Measurements from ENCODE around the gene NHEJ1. TPM values are rescaled to one million over a fixed set of nuclear protein-coding genes. Genes with fewer than 3 reads are reported as not detected.
A peak's percentile ranks its signal among the peaks of the same experiment; 100 is the strongest.

Gene NHEJ1
- total and polyA plus RNA-seq, 2 of the 13 experiments (the other 11 are each of a cell fraction or from before 2014, with no cell fraction given): 30.0 to 30.7 TPM

DNA sequence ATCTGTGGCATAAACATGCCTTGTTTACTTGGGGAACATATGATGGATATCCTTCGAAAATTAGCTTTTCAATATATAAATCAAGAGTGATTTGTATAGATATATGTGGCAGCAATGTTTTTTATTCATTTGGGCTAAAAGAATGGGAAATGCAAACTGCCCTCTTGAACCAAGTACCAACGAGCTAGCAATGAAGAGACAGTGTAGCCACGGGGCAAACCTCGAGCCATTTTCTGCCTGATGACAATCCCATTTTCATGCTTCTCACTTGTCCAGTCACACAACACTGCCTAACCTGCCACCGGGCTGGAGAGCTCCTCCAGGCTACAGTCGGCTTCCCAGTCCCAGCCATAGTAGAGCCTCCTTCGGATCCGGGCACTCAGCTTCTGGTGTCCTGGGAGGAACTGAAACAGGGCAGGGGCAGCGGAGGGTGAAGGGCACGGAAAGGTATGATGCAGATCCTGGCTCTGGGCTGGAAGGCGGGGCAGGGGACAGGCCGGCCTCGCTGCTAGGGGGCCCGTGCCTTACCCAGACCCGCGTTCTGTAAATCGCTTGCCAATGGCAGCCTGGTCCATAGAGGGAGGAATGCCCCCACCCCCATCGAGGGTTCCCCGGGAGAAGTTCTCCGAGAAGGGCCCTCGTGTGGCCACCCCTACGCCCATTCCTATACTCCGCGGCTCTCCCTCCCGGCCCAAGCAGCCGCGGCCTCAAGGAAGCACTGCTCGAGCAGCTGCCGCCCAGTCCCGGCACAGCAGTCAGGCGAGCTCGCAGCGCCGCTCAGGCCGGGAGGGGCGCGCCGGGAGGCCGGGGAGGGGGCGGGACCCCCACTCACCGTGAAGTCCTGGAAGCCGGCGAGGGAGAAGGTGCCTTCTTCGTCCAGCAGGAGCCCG is 15.6 kb upstream of the NHEJ1 start:
- ChIA-PET POLR2A (interaction anchor here (0.7 to 10.4 kb wide), 32 partner anchors 8 to 517 kb away, joined by 3 to 227 read pairs (median 9); partner anchors contain the start of genes ABCB6, ANKZF1, ATG9A and BCS1L), CTCF (ENCODE audit: low intra/inter-chr PET ratio, low total read pairs) (no interaction called here)
- H3K4me3 ChIP-seq (replicated peaks in 1 of 3; ENCODE audit: insufficient read depth in 1 of 3, low read depth in 2 of 3, low read length in 3 of 3): peak overlapping the region; percentile 62 to 79 (median 72)
- H2AFZ ChIP-seq (ENCODE audit: low read length): no peak overlapping the region
- H3K4me2 ChIP-seq (ENCODE audit: low read depth, low read length): peak overlapping the region; percentile 100
- H3K36me3 ChIP-seq (replicated peaks in 1 of 2; ENCODE audit: control insufficient read depth in 1 of 2, insufficient read depth in 2 of 2, low read length in 2 of 2): peaks cover 21 to 41% of the 10 kb centered on the region in 2 experiments
- H3K79me2 ChIP-seq (ENCODE audit: insufficient read depth, low read length): peaks cover 26% of the 10 kb centered on the region
- 4% methylated on average over 24 of the region's 45 CpGs for WGBS (ENCODE audit: low lambda C conversion rate)
- H3K27me3 ChIP-seq (ENCODE audit: control insufficient read depth in 1 of 2, insufficient read depth in 2 of 2, low read length in 2 of 2): no peaks in the 10 kb centered on the region; a peak in 1 of 5 replicates
- DNase-seq (ENCODE audit: low spot score): no peak
- no peak for FAIRE-seq
- H3K27ac ChIP-seq (ENCODE audit: extremely low read length, insufficient read depth, low read length): peak overlapping the region; percentile 90
- no peaks in the 10 kb centered on the region for H3K9me3 ChIP-seq (ENCODE audit: low read length)
- no peaks in the 10 kb centered on the region for H4K20me1 ChIP-seq (ENCODE audit: insufficient read depth, low read length)
- peaks cover 37% of the 10 kb centered on the region for H3K4me1 ChIP-seq (ENCODE audit: insufficient read depth, low read length)
- in situ Hi-C loops (cut with HindIII; ENCODE audit: extremely low pct_ligation_motif_present, low pct_unique_long_range_greater_than_20kb): no loop called here
- peak; percentile 61 for ATAC-seq
- no TSS peak for BruUV-seq (replicated peaks)
- H3K9ac ChIP-seq (ENCODE audit: insufficient read depth, low read depth, low read length): peak overlapping the region; percentile 82
- intact Hi-C loops (cut with micrococcal nuclease; ENCODE audit: unreplicated experiment): loop anchor here (1.0 to 2.0 kb wide), 3 partner anchors 16 to 123 kb away; partner anchors contain the start of genes ABCB6 and NHEJ1
- TF ChIP-seq, protein P1, sequence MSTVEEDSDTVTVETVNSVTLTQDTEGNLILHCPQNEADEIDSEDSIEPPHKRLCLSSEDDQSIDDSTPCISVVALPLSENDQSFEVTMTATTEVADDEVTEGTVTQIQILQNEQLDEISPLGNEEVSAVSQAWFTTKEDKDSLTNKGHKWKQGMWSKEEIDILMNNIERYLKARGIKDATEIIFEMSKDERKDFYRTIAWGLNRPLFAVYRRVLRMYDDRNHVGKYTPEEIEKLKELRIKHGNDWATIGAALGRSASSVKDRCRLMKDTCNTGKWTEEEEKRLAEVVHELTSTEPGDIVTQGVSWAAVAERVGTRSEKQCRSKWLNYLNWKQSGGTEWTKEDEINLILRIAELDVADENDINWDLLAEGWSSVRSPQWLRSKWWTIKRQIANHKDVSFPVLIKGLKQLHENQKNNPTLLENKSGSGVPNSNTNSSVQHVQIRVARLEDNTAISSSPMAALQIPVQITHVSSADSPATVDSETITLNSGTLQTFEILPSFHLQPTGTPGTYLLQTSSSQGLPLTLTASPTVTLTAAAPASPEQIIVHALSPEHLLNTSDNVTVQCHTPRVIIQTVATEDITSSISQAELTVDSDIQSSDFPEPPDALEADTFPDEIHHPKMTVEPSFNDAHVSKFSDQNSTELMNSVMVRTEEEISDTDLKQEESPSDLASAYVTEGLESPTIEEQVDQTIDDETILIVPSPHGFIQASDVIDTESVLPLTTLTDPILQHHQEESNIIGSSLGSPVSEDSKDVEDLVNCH (CRISPR knock-in tag; IDR thresholded peaks at IDR 0.05): no peak
- TF ChIP-seq NBN (conservative IDR thresholded peaks at IDR 0.05) (no peak), ZNF589 (CRISPR knock-in tag; conservative IDR thresholded peaks at IDR 0.05) (no peak), ZNF20 (CRISPR knock-in tag; IDR thresholded peaks at IDR 0.05) (no peak), ZNF672 (CRISPR knock-in tag; IDR thresholded peaks at IDR 0.05) (no peak), PAX8 (CRISPR knock-in tag; IDR thresholded peaks at IDR 0.05; ENCODE audit: borderline replicate concordance) (peak; percentile 92; the same call in 1 of the 2 replicates), ZNF775 (CRISPR knock-in tag; IDR thresholded peaks at IDR 0.05; ENCODE audit: borderline replicate concordance) (0 out of 2 replicates have a peak, but pooled peaks have one; percentile 16), YEATS4 (CRISPR knock-in tag; IDR thresholded peaks at IDR 0.05; ENCODE audit: borderline replicate concordance) (no peak), AKAP8 (CRISPR knock-in tag; IDR thresholded peaks at IDR 0.05) (0 out of 2 replicates have a peak, but pooled peaks have one; percentile 6), MTA1 (CRISPR knock-in tag; IDR thresholded peaks at IDR 0.05; ENCODE audit: borderline replicate concordance) (peak; percentile 93; the same call in 1 of the 2 replicates), BCL6 (CRISPR knock-in tag; IDR thresholded peaks at IDR 0.05) (no peak), CBFB (CRISPR knock-in tag; IDR thresholded peaks at IDR 0.05) (0 out of 2 replicates have a peak, but pooled peaks have one; percentile 32)
- TF ChIP-seq, protein P2, sequence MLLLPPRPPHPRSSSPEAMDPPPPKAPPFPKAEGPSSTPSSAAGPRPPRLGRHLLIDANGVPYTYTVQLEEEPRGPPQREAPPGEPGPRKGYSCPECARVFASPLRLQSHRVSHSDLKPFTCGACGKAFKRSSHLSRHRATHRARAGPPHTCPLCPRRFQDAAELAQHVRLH (CRISPR knock-in tag; IDR thresholded peaks at IDR 0.05; ENCODE audit: borderline replicate concordance, low read depth): no peak
- TF ChIP-seq, protein P3, sequence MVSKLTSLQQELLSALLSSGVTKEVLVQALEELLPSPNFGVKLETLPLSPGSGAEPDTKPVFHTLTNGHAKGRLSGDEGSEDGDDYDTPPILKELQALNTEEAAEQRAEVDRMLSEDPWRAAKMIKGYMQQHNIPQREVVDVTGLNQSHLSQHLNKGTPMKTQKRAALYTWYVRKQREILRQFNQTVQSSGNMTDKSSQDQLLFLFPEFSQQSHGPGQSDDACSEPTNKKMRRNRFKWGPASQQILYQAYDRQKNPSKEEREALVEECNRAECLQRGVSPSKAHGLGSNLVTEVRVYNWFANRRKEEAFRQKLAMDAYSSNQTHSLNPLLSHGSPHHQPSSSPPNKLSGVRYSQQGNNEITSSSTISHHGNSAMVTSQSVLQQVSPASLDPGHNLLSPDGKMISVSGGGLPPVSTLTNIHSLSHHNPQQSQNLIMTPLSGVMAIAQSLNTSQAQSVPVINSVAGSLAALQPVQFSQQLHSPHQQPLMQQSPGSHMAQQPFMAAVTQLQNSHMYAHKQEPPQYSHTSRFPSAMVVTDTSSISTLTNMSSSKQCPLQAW (CRISPR knock-in tag; IDR thresholded peaks at IDR 0.05): peak; percentile 59; the same call in 1 of the 2 replicates
- TF ChIP-seq, protein P4, sequence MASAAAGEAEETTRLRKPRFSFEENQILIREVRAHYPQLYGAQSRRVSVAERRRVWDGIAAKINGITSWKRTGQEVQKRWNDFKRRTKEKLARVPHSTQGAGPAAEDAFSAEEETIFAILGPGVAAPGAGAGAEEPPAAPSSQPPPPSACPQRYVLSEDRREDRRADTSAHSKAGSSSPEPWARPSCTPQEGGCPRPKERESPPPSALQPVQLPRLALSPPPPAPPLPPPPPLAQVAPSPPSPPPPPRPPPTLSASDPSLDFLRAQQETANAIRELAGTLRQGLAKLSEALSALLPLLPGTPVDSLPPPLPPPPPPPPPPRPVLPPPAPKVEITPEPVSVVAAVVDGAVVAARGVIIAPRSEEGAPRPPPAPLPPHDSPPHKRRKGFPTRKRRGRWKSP (CRISPR knock-in tag; IDR thresholded peaks at IDR 0.05): no peak

Measured in HepG2 (cell line).